Mesendoderm (in vitro differentiated cells): ENCODE measurements around the gene NOX3.

Experiments used
- DNase-seq: peaks from one replicate; pipeline ENCODE4 v3.0.0; 2013
- H2AK5ac ChIP-seq: 2 replicates; pipeline ENCODE4 v1.6.1; 2013; ENCODE audit warnings: low read length, inconsistent platforms
- H2BK120ac ChIP-seq: 2 replicates; pipeline ENCODE4 v1.6.1; 2013; ENCODE audit warnings: low read depth, mild to moderate bottlenecking, low read length, moderate library complexity, mixed read lengths
- H2BK15ac ChIP-seq: replicated peaks from 2 replicates; pipeline ENCODE4 v1.6.1; 2013; ENCODE audit warnings: low read depth, mild to moderate bottlenecking, moderate library complexity
- H2BK5ac ChIP-seq: 2 replicates; pipeline ENCODE4 v1.6.1; 2013; ENCODE audit warnings: low read length, inconsistent platforms
- H3K18ac ChIP-seq: 2 replicates; pipeline ENCODE4 v1.6.1; 2013; ENCODE audit warnings: mild to moderate bottlenecking, low read length, mixed read lengths
- H3K23ac ChIP-seq: one replicate; pipeline ENCODE4 v1.6.1; 2013; ENCODE audit warnings: low read length
- H3K27ac ChIP-seq: 2 replicates; pipeline ENCODE4 v1.5.1; 2013; ENCODE audit warnings: low read depth, mild to moderate bottlenecking, inconsistent platforms, low read length, moderate library complexity
- H3K27me3 ChIP-seq: 2 replicates; pipeline ENCODE4 v1.6.1; 2013; ENCODE audit warnings: low read length, control low read depth, mild to moderate bottlenecking, inconsistent platforms; ENCODE audit not compliant: insufficient read depth, poor library complexity
- H3K36me3 ChIP-seq: 2 replicates; pipeline ENCODE4 v1.6.1; 2013; ENCODE audit warnings: low read length, inconsistent platforms; ENCODE audit not compliant: control insufficient read depth, insufficient read depth
- H3K4ac ChIP-seq: one replicate; pipeline ENCODE4 v1.6.1; 2013; ENCODE audit warnings: low read depth, mild to moderate bottlenecking, low read length, moderate library complexity
- H3K4me1 ChIP-seq: 2 replicates; pipeline ENCODE4 v1.6.1; 2013; ENCODE audit warnings: low read depth, low read length, inconsistent platforms; ENCODE audit not compliant: control insufficient read depth
- H3K4me2 ChIP-seq: 2 replicates; pipeline ENCODE4 v1.6.1; 2013; ENCODE audit warnings: low read length
- H3K4me3 ChIP-seq: 2 replicates; pipeline ENCODE4 v1.5.1; 2013; ENCODE audit warnings: mild to moderate bottlenecking, low read length
- H3K56ac ChIP-seq: one replicate; pipeline ENCODE4 v1.6.1; 2013; ENCODE audit warnings: low read length
- H3K79me1 ChIP-seq: 2 replicates; pipeline ENCODE4 v1.6.1; 2013; ENCODE audit warnings: low read length, inconsistent platforms
- H3K79me2 ChIP-seq: 2 replicates; pipeline ENCODE4 v1.6.1; 2013; ENCODE audit warnings: mild to moderate bottlenecking, low read length; ENCODE audit not compliant: control insufficient read depth, insufficient read depth
- H3K9ac ChIP-seq: 2 replicates; pipeline ENCODE4 v1.6.1; 2013; ENCODE audit warnings: low read length, inconsistent platforms
- H4K5ac ChIP-seq: one replicate; pipeline ENCODE4 v1.6.1; 2013; ENCODE audit warnings: low read length
- H4K8ac ChIP-seq: one replicate; pipeline ENCODE4 v1.6.1; 2013; ENCODE audit warnings: low read depth, mild to moderate bottlenecking, control low read depth, low read length, moderate library complexity
- WGBS: extraction: QIAGEN DNeasy Blood & Tissue Kit; methylation state at CpG from one replicate; pipeline ENCODE4 v1.1.7; 2013; ENCODE audit warnings: low lambda C conversion rate, missing lambda C conversion rate; ENCODE audit not compliant: insufficient coverage; ENCODE audit errors: extremely low coverage; 5-methylcytosine and 5-hydroxymethylcytosine counted together

NOX3 gene

DNA sequence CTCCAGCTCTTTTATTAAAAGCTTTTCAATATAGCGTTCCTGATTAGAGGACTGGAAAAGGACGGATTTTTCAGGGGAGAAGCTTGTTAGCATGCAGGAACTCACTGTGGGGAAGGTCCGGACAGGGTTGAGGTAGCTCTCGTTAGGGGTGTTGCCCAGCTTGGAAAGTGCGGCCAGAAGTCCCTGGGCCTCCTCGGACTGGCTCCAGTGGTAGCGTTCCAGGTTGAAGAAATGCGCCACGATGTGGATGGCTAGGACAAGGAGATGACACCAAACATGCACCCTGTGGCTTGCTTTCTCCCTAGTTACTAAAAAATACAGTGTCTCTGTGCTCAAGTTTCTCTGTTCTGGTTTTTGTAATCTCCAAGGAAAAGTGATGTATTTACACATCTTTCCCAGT lies 12.5 kb downstream of the NOX3 start:
- no peak overlapping the region for H3K18ac ChIP-seq
- H2BK120ac ChIP-seq: no peak overlapping the region
- no peak overlapping the region for H3K4me3 ChIP-seq
- no peaks in the 10 kb centered on the region for H3K27me3 ChIP-seq
- no peak overlapping the region for H3K23ac ChIP-seq
- no peak overlapping the region for H2BK15ac ChIP-seq
- no peak overlapping the region for H2BK5ac ChIP-seq
- no peaks in the 10 kb centered on the region for H3K79me2 ChIP-seq
- H3K36me3 ChIP-seq: no peaks in the 10 kb centered on the region
- no peak overlapping the region for H3K9ac ChIP-seq
- H3K4me1 ChIP-seq: peaks cover 2% of the 10 kb centered on the region
- DNase-seq: no peak
- H3K27ac ChIP-seq: no peak overlapping the region
- H3K4me2 ChIP-seq: no peak overlapping the region
- H2AK5ac ChIP-seq: no peak overlapping the region
- H3K79me1 ChIP-seq: no peaks in the 10 kb centered on the region
- H3K4ac ChIP-seq: no peak overlapping the region
- whole genome bisulfite sequencing: no CpG with 5 or more reads among the region's 9 CpGs
- H3K56ac ChIP-seq: no peak overlapping the region
- H4K5ac ChIP-seq: no peak overlapping the region
- no peak overlapping the region for H4K8ac ChIP-seq

DNA sequence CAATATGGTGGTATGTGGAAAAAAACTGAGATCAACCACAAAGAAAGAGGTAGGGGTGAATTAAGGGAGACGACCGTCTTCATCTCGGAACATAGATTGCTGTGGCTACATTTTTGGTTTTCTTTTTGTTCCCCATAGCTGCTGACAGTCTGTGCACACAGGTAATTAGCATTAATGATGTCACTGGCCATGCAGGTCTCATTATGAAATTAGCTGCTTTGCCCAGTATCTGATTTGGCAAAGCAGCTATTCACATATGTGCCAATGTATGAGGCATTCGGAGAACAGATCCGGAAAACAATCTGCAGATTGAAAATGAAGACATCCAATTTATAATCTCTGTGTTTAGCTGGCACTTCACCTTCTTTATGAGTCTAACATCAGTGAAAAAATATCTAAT lies 13.1 kb downstream of the NOX3 start:
- Histone ChIP-seq H4K8ac (no peak overlapping the region), H3K27me3 (no peaks in the 10 kb centered on the region), H3K36me3 (no peaks in the 10 kb centered on the region), H3K4me3 (no peak overlapping the region), H2AK5ac (no peak overlapping the region), H3K4me2 (no peak overlapping the region), H2BK120ac (no peak overlapping the region), H3K27ac (no peak overlapping the region), H3K4ac (no peak overlapping the region), H3K56ac (no peak overlapping the region), H2BK5ac (no peak overlapping the region), H3K4me1 (peaks cover 2% of the 10 kb centered on the region), H3K9ac (no peak overlapping the region), H3K79me1 (no peaks in the 10 kb centered on the region), H2BK15ac (no peak overlapping the region), H3K79me2 (no peaks in the 10 kb centered on the region), H3K18ac (no peak overlapping the region), H4K5ac (no peak overlapping the region), H3K23ac (no peak overlapping the region)
- WGBS: no CpG with 5 or more reads among the region's 5 CpGs
- DNase-seq: no peak

DNA sequence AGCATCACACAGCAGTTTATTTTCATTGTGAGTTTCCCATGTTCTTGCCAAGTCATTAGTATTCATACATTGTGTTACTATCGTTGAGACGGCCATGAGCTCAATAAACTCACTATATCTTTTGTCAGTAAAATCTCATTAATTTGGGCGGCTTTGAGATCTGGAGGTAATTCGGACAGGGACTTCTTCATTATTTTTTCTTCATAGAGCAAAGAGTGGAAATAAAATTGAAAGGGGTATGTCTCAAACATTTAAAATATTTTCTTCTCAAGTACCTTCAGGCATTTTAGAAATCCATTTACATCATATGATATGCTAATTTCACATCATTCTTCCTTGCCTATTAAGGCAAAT lies 14.6 kb downstream of the NOX3 start:
- no peak overlapping the region for H2BK120ac ChIP-seq
- H3K4me2 ChIP-seq: no peak overlapping the region
- H3K79me1 ChIP-seq: no peaks in the 10 kb centered on the region
- DNase-seq: no peak
- H3K4ac ChIP-seq: no peak overlapping the region
- H3K18ac ChIP-seq: no peak overlapping the region
- H3K9ac ChIP-seq: no peak overlapping the region
- no peak overlapping the region for H3K4me3 ChIP-seq
- H3K27ac ChIP-seq: no peak overlapping the region
- H3K36me3 ChIP-seq: no peaks in the 10 kb centered on the region
- H3K56ac ChIP-seq: no peak overlapping the region
- WGBS: no CpG with 5 or more reads among the region's 4 CpGs
- no peak overlapping the region for H2BK15ac ChIP-seq
- H4K8ac ChIP-seq: no peak overlapping the region
- H4K5ac ChIP-seq: no peak overlapping the region
- H3K23ac ChIP-seq: no peak overlapping the region
- H3K79me2 ChIP-seq: no peaks in the 10 kb centered on the region
- H2BK5ac ChIP-seq: no peak overlapping the region
- H2AK5ac ChIP-seq: no peak overlapping the region
- no peaks in the 10 kb centered on the region for H3K27me3 ChIP-seq
- peaks cover 2% of the 10 kb centered on the region for H3K4me1 ChIP-seq

DNA sequence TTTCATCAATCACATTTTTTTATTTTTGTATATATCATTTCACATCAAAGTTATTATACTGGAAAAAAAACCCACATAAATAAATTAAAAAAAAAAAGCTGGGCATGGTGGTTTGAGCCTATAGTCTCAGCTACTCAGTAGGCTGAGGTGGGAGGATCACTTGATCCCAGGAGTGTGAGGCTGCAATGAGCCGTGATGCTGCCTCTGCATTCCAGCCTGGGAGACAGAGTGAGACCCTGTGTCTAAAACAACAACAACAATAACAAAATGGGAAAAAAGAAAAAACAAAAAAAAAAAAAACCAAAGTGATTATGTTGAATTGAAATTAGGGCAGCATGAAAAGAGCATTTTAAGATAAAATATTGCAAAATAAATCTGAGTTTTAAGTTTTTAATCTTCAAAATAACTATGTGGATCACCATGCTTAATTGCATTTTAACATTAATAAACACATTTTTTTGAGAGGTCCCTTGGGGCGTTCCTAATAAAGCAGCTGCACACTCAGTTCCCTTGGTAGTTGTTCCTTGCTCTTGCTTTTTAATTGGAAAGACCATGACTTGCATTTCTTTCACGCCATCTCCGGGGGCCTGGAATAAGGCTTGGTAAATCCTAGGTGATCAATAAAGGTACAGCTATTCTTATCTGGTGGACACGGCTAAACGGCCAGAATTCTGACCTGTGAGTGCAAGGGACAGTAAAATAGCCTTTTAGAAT lies 15.1 kb downstream of the NOX3 start:
- H3K4me2 ChIP-seq: no peak overlapping the region
- no peak overlapping the region for H3K18ac ChIP-seq
- H3K4me3 ChIP-seq: no peak overlapping the region
- no peak overlapping the region for H2BK15ac ChIP-seq
- no peak overlapping the region for H3K9ac ChIP-seq
- H2AK5ac ChIP-seq: no peak overlapping the region
- H4K5ac ChIP-seq: no peak overlapping the region
- no peaks in the 10 kb centered on the region for H3K36me3 ChIP-seq
- peaks cover 2% of the 10 kb centered on the region for H3K4me1 ChIP-seq
- no peaks in the 10 kb centered on the region for H3K27me3 ChIP-seq
- H3K56ac ChIP-seq: no peak overlapping the region
- no peak overlapping the region for H2BK5ac ChIP-seq
- no peak overlapping the region for H4K8ac ChIP-seq
- no peaks in the 10 kb centered on the region for H3K79me2 ChIP-seq
- no CpG with 5 or more reads among the region's 6 CpGs for WGBS
- no peak overlapping the region for H2BK120ac ChIP-seq
- H3K23ac ChIP-seq: no peak overlapping the region
- DNase-seq: no peak
- no peaks in the 10 kb centered on the region for H3K79me1 ChIP-seq
- H3K4ac ChIP-seq: no peak overlapping the region
- H3K27ac ChIP-seq: no peak overlapping the region

DNA sequence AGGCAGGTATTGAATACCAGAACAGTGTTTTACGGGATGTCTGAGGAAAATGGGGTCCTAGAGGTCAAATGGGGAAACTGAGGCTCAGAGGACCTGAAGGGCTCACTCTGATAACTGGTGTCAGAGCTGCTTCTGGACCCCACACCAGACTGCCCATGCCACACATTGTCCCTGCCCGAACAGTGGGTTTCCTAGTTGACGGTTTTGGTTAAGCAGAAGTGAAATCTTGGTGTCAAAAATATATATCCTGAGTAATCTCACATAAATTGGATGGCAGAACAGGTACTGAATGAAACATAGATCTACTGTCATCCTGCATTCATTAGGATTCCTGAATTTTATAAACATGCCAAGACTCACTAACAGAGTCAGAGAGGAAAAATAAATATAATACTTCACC lies 16.3 kb downstream of the NOX3 start:
- Histone ChIP-seq H3K36me3 (no peaks in the 10 kb centered on the region), H3K18ac (no peak overlapping the region), H2BK15ac (no peak overlapping the region), H3K4me2 (no peak overlapping the region), H3K27me3 (no peaks in the 10 kb centered on the region), H2BK5ac (no peak overlapping the region), H3K4me3 (no peak overlapping the region), H3K79me2 (no peaks in the 10 kb centered on the region), H4K8ac (no peak overlapping the region), H2AK5ac (no peak overlapping the region), H3K4ac (no peak overlapping the region), H4K5ac (no peak overlapping the region), H3K23ac (no peak overlapping the region), H3K27ac (no peak overlapping the region), H3K79me1 (no peaks in the 10 kb centered on the region), H3K4me1 (no peaks in the 10 kb centered on the region), H2BK120ac (no peak overlapping the region), H3K9ac (no peak overlapping the region), H3K56ac (no peak overlapping the region)
- DNase-seq: no peak
- WGBS: no CpG with 5 or more reads among the region's 3 CpGs
